H1 (cell line): Measurements from ENCODE around the gene TMEM120B. TPM values are rescaled to one million over a fixed set of nuclear protein-coding genes. Genes with fewer than 3 reads are reported as not detected.
A peak's percentile ranks its signal among the peaks of the same experiment; 100 is the strongest.

Source experiments
- BACH1 ChIP-seq: IDR thresholded peaks from 2 replicates; pipeline ENCODE4 v1.6.1; 2012; ENCODE audit warnings: low read length, improper control_type of control experiment
- BCL11A ChIP-seq, 2 experiments: IDR thresholded peaks; one replicate each; pipeline ENCODE4 v1.6.1; 2011; ENCODE audit warnings: low read depth in 2 of 2, low read length in 2 of 2, mild to moderate bottlenecking in 2 of 2
- CBX5 ChIP-seq: fragments of 300-800, 300-1000 bp; sonication (generic); IDR thresholded peaks from 2 replicates; pipeline ENCODE4 v1.7.1; 2016; ENCODE audit warnings: antibody characterized with exemption, low read length, low read depth
- CEBPB ChIP-seq: IDR thresholded peaks from 2 replicates; pipeline ENCODE4 v1.6.1; 2012; ENCODE audit warnings: low read depth, low read length
- CHD2 ChIP-seq: IDR thresholded peaks from 2 replicates; pipeline ENCODE4 v1.6.1; 2012; ENCODE audit warnings: low read length, improper control_type of control experiment
- EGR1 ChIP-seq: IDR thresholded peaks from 2 replicates; pipeline ENCODE4 v1.6.1; 2011; ENCODE audit warnings: low read depth, low read length, borderline replicate concordance
- EZH2 ChIP-seq: fragments of 200-600 bp; sonication (generic); IDR thresholded peaks from 2 replicates; pipeline ENCODE4 v1.7.1; 2012; ENCODE audit warnings: low read depth, mild to moderate bottlenecking, moderate library complexity, low read length, inconsistent platforms; ENCODE audit not compliant: severe bottlenecking
- HDAC2 ChIP-seq, 2 experiments: fragments of 300-600 bp in 1 of 2; sonication (generic) in 1 of 2; IDR thresholded peaks; 2 replicates each; pipeline ENCODE4 v1.6.1; 2011 to 2012; ENCODE audit warnings: low read depth in 2 of 2, low read length in 2 of 2, mild to moderate bottlenecking in 2 of 2, moderate library complexity in 2 of 2, borderline replicate concordance in 1 of 2, inconsistent platforms in 1 of 2
- JUND ChIP-seq: IDR thresholded peaks from 2 replicates; pipeline ENCODE4 v1.6.1; 2011; ENCODE audit warnings: mild to moderate bottlenecking, improper control_type of control experiment, low read length
- MAFK ChIP-seq: IDR thresholded peaks from 2 replicates; pipeline ENCODE4 v1.6.1; 2012; ENCODE audit warnings: low read depth, mild to moderate bottlenecking, improper control_type of control experiment, low read length
- POLR2AphosphoS5 ChIP-seq: IDR thresholded peaks from 2 replicates; pipeline ENCODE4 v1.6.1; 2011; ENCODE audit warnings: low read depth, low read length
- RBBP5 ChIP-seq: IDR thresholded peaks from 2 replicates; pipeline ENCODE4 v1.7.1; 2012; ENCODE audit warnings: low read depth, mild to moderate bottlenecking, inconsistent platforms, low read length, moderate library complexity, borderline replicate concordance
- RNF2 ChIP-seq: fragments of 200-900, 300-1000 bp; sonication (generic); IDR thresholded peaks from 2 replicates; pipeline ENCODE4 v1.7.1; 2016; ENCODE audit warnings: borderline replicate concordance, low read depth, mild to moderate bottlenecking, antibody characterized with exemption, low read length; ENCODE audit not compliant: poor library complexity, severe bottlenecking; ENCODE audit errors: missing control alignments
- RXRA ChIP-seq: IDR thresholded peaks from 2 replicates; pipeline ENCODE4 v1.6.1; 2011; ENCODE audit warnings: low read depth, mild to moderate bottlenecking, low read length, moderate library complexity; ENCODE audit not compliant: insufficient read depth
- SAP30 ChIP-seq: fragments of 300-600 bp; sonication (generic); IDR thresholded peaks from 2 replicates; pipeline ENCODE4 v1.7.1; 2012; ENCODE audit warnings: low read length, moderate library complexity, mild to moderate bottlenecking, inconsistent platforms; ENCODE audit not compliant: insufficient read depth, insufficient replicate concordance
- SIRT6 ChIP-seq: IDR thresholded peaks from one replicate; pipeline ENCODE4 v1.7.1; 2012; ENCODE audit warnings: low read length, inconsistent platforms
- SP1 ChIP-seq: IDR thresholded peaks from 2 replicates; pipeline ENCODE4 v1.6.1; 2011; ENCODE audit warnings: low read depth, low read length
- SRF ChIP-seq: IDR thresholded peaks from 2 replicates; pipeline ENCODE4 v1.6.1; 2011; ENCODE audit warnings: mild to moderate bottlenecking, low read depth, low read length, moderate library complexity
- TAF1 ChIP-seq: IDR thresholded peaks from 2 replicates; pipeline ENCODE4 v1.6.1; 2011; ENCODE audit warnings: mild to moderate bottlenecking, low read depth, low read length
- TCF12 ChIP-seq: IDR thresholded peaks from 2 replicates; pipeline ENCODE4 v1.6.1; 2011; ENCODE audit warnings: low read depth, mild to moderate bottlenecking, low read length
- ZNF274 ChIP-seq: IDR thresholded peaks from 2 replicates; pipeline ENCODE4 v1.7.0; 2012; ENCODE audit warnings: low read length, borderline replicate concordance; ENCODE audit errors: extremely low read depth
- polyA plus RNA-seq, 7 experiments: library from polyadenylated mRNA; depleted of rRNA in 3 of 7; stranded (reverse) in 5 of 7; unstranded in 2 of 7; fragments of >200 nt in 5 of 7; fragments of 200-250 nt in 2 of 7; gene quantifications; 1 replicate in 5 of 7; 2 replicates in 1 of 7; 4 replicates in 1 of 7; pipeline versions ENCODE4 v1.2.1 to v1.2.3, GENCODE V29; 2011 to 2013; ENCODE audit warnings: missing spikeins in 2 of 7, mixed read lengths in 2 of 7
- total RNA-seq: library from RNA; stranded (reverse); fragmentation: NEBNext Ultra II Directional; extraction: Animal tissue kit (Norgen Biotek cat#: 25700); gene quantifications from 2 replicates; pipeline ENCODE4 v1.2.1, GENCODE V29; 2021
- TF ChIP-seq, protein P1 (sequence below): IDR thresholded peaks from 2 replicates; pipeline ENCODE4 v1.6.1; 2012; ENCODE audit warnings: low read length, inconsistent platforms

The TMEM120B gene
- total and polyA plus RNA-seq, 2 of the 8 experiments (the other 6 are each of a cell fraction or from before 2014, with no cell fraction given) = 22.0 to 29.1 TPM

DNA sequence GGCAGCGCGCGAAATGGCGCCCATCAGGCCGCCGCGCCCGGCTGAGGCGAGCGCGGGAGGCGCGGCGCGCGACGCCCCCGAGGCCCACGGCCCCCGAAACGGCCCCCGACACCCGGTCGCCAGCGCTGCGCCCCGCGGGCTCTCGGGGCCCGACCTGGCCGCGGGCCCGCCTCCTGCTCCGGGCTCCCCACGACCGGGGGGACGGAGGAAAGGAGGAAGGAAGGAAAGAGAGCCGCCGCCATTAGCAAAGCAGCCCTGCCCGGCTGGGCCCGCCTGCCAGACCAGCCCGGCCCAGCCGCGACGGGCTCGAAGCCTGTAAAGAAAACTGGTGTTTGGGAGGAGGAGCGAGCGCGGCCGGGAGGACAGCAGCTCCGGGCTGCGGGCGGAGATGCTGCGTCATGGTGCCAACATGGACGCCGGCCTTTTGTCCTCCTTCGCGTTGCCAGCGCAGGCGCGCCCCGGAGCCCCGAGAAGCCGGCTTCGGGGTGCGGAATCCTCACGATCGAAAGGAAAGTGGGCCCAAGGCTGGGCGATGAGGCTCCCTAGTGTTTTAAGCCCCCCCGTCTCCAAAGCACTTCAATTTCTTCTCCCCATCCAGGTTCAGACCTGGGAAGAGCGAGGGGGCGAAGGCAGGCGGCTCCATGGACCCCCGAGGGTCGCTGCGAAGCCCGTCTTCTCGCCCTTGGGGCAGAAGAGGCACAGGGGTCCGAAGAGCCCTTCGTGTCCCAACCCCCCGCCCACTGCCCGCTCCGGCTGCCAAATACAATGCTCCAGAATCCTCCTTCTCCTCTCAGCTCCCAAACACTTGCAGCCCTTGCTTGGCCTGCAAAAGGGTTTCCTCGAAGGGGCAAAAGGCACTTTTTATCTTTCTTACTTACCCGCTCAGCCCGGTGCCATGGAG lies 88.4 kb downstream of the TMEM120B start (continued):
- TF ChIP-seq SIRT6 (no peak), RXRA (no peak), EZH2 (no peak), POLR2AphosphoS5 (peak; percentile 95), EGR1 (no peak), ZNF274 (no peak), CEBPB (no peak), TAF1 (peak; percentile 89), CHD2 (no peak), HDAC2 (IDR thresholded peaks at IDR 0.05; ENCODE audit: borderline replicate concordance in 1 of 2, low read depth in 2 of 2, low read length in 2 of 2) (no peak), RBBP5 (no peak), JUND (no peak), TCF12 (no peak), CBX5 (no peak), BCL11A (IDR thresholded peaks at IDR 0.05; ENCODE audit: low read depth in 2 of 2, low read length in 2 of 2) (no peak), SAP30 (no peak), SRF (no peak), SP1 (no peak), RNF2 (no peak), BACH1 (peak; percentile 86), MAFK (peak; percentile 85)
- TF ChIP-seq, protein P1, sequence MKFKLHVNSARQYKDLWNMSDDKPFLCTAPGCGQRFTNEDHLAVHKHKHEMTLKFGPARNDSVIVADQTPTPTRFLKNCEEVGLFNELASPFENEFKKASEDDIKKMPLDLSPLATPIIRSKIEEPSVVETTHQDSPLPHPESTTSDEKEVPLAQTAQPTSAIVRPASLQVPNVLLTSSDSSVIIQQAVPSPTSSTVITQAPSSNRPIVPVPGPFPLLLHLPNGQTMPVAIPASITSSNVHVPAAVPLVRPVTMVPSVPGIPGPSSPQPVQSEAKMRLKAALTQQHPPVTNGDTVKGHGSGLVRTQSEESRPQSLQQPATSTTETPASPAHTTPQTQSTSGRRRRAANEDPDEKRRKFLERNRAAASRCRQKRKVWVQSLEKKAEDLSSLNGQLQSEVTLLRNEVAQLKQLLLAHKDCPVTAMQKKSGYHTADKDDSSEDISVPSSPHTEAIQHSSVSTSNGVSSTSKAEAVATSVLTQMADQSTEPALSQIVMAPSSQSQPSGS = no peak
